GM23248 (cell line): ENCODE measurements around the gene ATP13A1. TPM values are rescaled to one million over a fixed set of nuclear protein-coding genes. Genes with fewer than 3 reads are reported as not detected.

Experiments used
- DNase-seq: peaks from one replicate; pipeline ENCODE4 v3.0.0-alpha.2; 2015
- H2AFZ ChIP-seq: fragments of 200-600 bp; sonication (generic); 2 replicates; pipeline ENCODE4 v1.6.1; 2016; ENCODE audit warnings: antibody characterized with exemption
- H3F3A ChIP-seq: fragments of 200-600 bp; sonication (generic); 2 replicates; pipeline ENCODE4 v1.6.1; 2016; ENCODE audit warnings: mild to moderate bottlenecking, antibody characterized with exemption, mixed run types; ENCODE audit not compliant: insufficient read depth
- H3K27ac ChIP-seq: fragments of 200-600 bp; sonication (generic); 2 replicates; pipeline ENCODE4 v1.5.1; 2016; ENCODE audit warnings: mild to moderate bottlenecking
- H3K27me3 ChIP-seq: fragments of 200-600 bp; sonication (generic); replicated peaks from 2 replicates; pipeline ENCODE4 v1.6.1; 2016; ENCODE audit warnings: mild to moderate bottlenecking; ENCODE audit not compliant: insufficient read depth
- H3K36me3 ChIP-seq: fragments of 200-600 bp; sonication (generic); 2 replicates; pipeline ENCODE4 v1.6.1; 2016; ENCODE audit warnings: low read depth, mild to moderate bottlenecking
- H3K4me1 ChIP-seq: fragments of 200-600 bp; sonication (generic); 2 replicates; pipeline ENCODE4 v1.6.1; 2016; ENCODE audit warnings: mild to moderate bottlenecking; ENCODE audit not compliant: insufficient read depth
- H3K4me2 ChIP-seq: fragments of 200-600 bp; sonication (generic); one replicate; pipeline ENCODE4 v1.6.1; 2016; ENCODE audit warnings: mild to moderate bottlenecking; ENCODE audit not compliant: unreplicated experiment
- H3K4me3 ChIP-seq: fragments of 200-600 bp; sonication (generic); 2 replicates; pipeline ENCODE4 v1.5.1; 2016; ENCODE audit warnings: mild to moderate bottlenecking
- H3K79me2 ChIP-seq: fragments of 200-600 bp; sonication (generic); 2 replicates; pipeline ENCODE4 v1.6.1; 2016; ENCODE audit warnings: mild to moderate bottlenecking; ENCODE audit not compliant: insufficient read depth
- H3K9ac ChIP-seq: fragments of 200-600 bp; sonication (generic); 2 replicates; pipeline ENCODE4 v1.6.1; 2016; ENCODE audit warnings: mild to moderate bottlenecking
- H3K9me2 ChIP-seq: fragments of 200-600 bp; sonication (generic); 2 replicates; pipeline ENCODE4 v1.6.1; 2016; ENCODE audit warnings: mixed run types, mild to moderate bottlenecking, moderate library complexity; ENCODE audit not compliant: insufficient read depth
- H3K9me3 ChIP-seq: fragments of 200-600 bp; sonication (generic); one replicate; pipeline ENCODE4 v1.6.1; 2017; ENCODE audit warnings: low read depth
- H4K20me1 ChIP-seq: fragments of 200-600 bp; sonication (generic); 2 replicates; pipeline ENCODE4 v1.6.0; 2016; ENCODE audit not compliant: insufficient read depth
- EZH2 ChIP-seq: fragments of 200-600 bp; sonication (generic); IDR thresholded peaks from 2 replicates; pipeline ENCODE4 v1.6.1; 2018; ENCODE audit warnings: antibody characterized with exemption, mild to moderate bottlenecking; ENCODE audit not compliant: insufficient read depth, poor library complexity, severe bottlenecking
- EZH2phosphoT487 ChIP-seq: fragments of 200-600 bp; sonication (generic); IDR thresholded peaks from 2 replicates; pipeline ENCODE4 v1.6.1; 2018; ENCODE audit warnings: antibody characterized with exemption, moderate library complexity, mild to moderate bottlenecking, low read depth; ENCODE audit not compliant: insufficient read depth
- WGBS, 2 experiments: methylation state at CpG; one replicate each; pipeline ENCODE4 v1.1.6; 2015 to 2017; ENCODE audit warnings: low lambda C conversion rate in 2 of 2, low coverage in 1 of 2; ENCODE audit errors: missing lambda C conversion rate in 2 of 2; 5-methylcytosine and 5-hydroxymethylcytosine counted together
- in situ Hi-C: fragments of 300-500 bp; cut with MboI; formaldehyde crosslinking; loops from 2 replicates; pipeline ENCODE4 v1.15.0; 2020
- polyA plus RNA-seq: library from polyadenylated mRNA; unstranded; fragments of >200 nt; fragmentation: Nextera tagmentation; extraction: Ambion mirVana; gene quantifications from 2 replicates; pipeline ENCODE4 v1.2.1, GENCODE V29; 2016
- total RNA-seq: library from RNA; depleted of rRNA; stranded (reverse); fragments of >200 nt; shearing (Covaris generic); gene quantifications from 2 replicates; pipeline ENCODE4 v1.2.3, GENCODE V29; 2014

ATP13A1 gene
- total and polyA plus RNA-seq, 2 experiments from 2014 or later = 42.3 to 101 TPM

DNA sequence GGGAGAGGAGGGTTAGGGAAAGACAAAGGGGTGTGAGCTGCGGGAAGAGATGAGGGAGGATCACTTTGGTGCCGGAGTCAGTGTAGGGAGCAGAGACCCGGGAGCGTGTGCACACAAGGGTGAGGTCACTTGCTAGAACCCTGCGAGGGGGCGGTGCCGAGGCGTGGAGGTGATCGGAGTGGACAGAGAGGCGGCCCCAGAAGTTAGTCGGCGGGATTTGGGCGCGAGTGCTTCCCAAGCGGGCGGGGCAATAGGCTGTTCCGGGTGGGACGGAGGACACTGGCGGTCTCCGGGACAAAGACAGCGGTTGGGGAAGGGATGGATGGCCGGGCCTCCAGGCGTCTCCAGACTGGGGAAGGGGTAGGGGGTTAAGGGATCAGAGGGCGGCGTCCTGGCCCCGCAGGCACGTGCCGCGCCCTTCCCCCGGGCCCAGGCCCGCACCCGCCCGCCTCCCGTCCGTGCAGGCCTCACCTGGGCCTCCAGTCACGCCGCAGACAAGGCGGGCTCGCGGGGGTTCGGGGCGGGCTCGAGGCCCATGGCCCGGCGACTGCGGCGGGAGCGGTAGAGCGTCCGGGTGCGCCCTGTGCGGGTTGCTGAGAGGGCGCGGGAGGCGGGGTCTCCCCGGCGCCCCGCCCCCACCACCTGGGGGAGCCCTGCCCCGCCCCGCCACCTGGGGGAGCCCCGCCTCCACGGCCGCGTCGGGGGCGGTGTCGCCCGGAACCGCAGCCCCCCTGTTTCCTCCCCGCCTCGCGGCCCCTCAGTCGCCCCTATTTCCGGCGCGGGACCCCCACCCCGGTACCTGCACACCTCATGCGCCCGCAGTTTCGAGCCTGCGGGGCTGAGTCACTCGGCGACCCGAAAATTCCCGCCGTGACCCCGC is 35.6 kb downstream of the ATP13A1 start, which contains the start of gene LPAR2:
Gene LPAR2 (minus strand): TSS at position 600 of the 880 bp plus-strand sequence. CDS start 945 bp downstream, outside the sequence.
- Histone ChIP-seq H3K27ac (no peak within 1 kb of the TSS), H3F3A (no peaks in the 10 kb centered on the region), H3K4me3 (peak within 1 kb of the TSS; percentile 53), H3K9me3 (no peaks in the 10 kb centered on the region), H4K20me1 (no peaks in the 10 kb centered on the region), H2AFZ (0 out of 2 replicates have a peak within 1 kb of the TSS, but pooled peaks have one; percentile 25), H3K4me2 (peak within 1 kb of the TSS; percentile 45), H3K27me3 (no peaks in the 10 kb centered on the region), H3K9ac (no peak within 1 kb of the TSS), H3K9me2 (no peaks in the 10 kb centered on the region), H3K36me3 (no peaks in the 10 kb centered on the region), H3K79me2 (no peaks in the 10 kb centered on the region), H3K4me1 (no peaks in the 10 kb centered on the region)
- TF ChIP-seq EZH2 (no peak), EZH2phosphoT487 (no peak)
- in situ Hi-C loops = no loop called here
- DNase-seq = peak; percentile 36
- WGBS, 2 experiments = 7 to 9% methylated on average over 28 to 65 of the region's 87 CpGs

DNA sequence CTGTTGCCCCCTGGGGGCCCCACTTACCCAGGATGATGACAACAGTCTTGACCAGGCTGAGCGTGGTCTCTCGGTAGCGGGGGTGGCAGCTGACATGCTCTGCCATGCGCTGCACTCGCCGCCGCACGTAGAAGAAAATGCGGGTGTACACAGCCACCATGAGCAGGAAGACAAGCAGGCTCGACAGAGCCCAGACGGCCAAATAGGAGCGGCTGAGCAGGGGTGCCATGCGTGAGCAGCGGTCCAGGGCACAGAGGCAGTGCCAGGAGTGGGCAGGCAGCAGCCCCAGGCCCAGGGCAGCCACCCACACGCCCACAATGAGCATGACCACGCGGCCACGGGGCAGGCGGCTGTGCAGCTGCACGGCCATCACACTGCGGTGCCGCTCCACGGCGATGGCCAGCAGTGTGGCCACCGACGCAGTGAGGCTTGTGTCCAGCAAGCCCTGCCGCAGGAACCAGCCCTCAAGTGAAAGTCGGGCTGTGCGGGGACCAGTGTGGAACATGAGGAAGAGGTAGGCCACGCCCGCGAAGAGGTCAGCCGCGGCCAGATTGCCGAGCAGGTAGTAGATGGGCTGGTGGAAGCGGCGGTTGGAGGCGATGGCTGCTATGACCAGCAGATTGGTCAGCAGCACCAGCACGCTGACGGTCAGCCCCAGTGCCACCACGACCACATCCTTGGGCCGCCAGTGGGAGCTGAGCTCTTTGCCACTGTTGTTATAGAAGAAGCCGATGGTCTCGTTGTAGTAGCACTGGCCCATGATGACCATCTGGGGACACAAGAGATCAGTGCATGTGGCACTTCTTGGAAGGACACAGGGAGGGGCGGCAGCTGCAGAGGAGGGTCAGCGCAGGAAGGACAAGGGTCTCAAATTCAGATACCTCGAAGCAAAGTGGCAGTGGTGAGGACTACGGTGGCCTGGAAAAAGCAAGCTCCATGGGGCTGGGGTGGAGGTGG is 36.7 kb downstream of the ATP13A1 start:
- no peak overlapping the region for H3K4me3 ChIP-seq
- H3K27ac ChIP-seq = no peak overlapping the region
- H3K9ac ChIP-seq = no peak overlapping the region
- H3K9me2 ChIP-seq = no peaks in the 10 kb centered on the region
- H3F3A ChIP-seq = no peaks in the 10 kb centered on the region
- no peaks in the 10 kb centered on the region for H3K27me3 ChIP-seq
- in situ Hi-C loops = no loop called here
- no peaks in the 10 kb centered on the region for H4K20me1 ChIP-seq
- H3K79me2 ChIP-seq = no peaks in the 10 kb centered on the region
- no peak for DNase-seq
- no peaks in the 10 kb centered on the region for H3K4me1 ChIP-seq
- H3K4me2 ChIP-seq = no peak overlapping the region
- WGBS, 2 experiments = 94 to 95% methylated on average over 44 to 47 of the region's 48 CpGs
- H3K36me3 ChIP-seq = no peaks in the 10 kb centered on the region
- H2AFZ ChIP-seq = no peak overlapping the region
- no peaks in the 10 kb centered on the region for H3K9me3 ChIP-seq
- TF ChIP-seq EZH2phosphoT487 (no peak), EZH2 (no peak)

DNA sequence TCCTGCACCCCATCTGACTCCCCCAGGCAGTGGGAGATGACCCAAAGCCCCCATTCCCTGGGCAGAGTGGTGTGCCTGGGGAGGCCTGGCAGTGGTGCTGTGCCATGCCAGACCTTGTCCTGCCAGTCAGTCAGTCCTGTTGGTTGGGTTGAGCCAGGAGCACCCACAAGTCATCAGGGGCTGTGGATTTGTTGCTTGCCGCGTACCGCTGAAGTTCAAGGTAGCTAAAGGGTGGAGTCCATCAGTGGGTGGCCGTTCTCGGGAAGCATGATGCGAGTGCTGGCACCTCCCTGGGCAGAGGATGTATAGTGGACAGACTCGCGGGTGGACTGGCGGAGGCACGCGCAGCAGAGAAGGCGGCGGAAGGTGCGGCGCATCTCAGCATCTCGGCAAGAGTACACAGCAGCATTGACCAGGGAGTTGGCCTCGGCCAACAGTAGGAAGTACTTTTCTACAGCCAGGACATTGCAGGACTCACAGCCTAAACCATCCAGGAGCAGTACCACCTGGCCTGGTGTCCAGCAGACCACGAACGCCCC is 39.4 kb downstream of the ATP13A1 start:
- H3K27ac ChIP-seq = no peak overlapping the region
- no peaks in the 10 kb centered on the region for H3F3A ChIP-seq
- no peaks in the 10 kb centered on the region for H3K36me3 ChIP-seq
- no peaks in the 10 kb centered on the region for H3K27me3 ChIP-seq
- H4K20me1 ChIP-seq = no peaks in the 10 kb centered on the region
- H3K4me1 ChIP-seq = no peaks in the 10 kb centered on the region
- no peak for DNase-seq
- H3K9me2 ChIP-seq = no peaks in the 10 kb centered on the region
- no peak for TF ChIP-seq EZH2
- no peak for TF ChIP-seq EZH2phosphoT487
- 94 to 95% methylated on average over 19 of the region's 19 CpGs for WGBS, 2 experiments
- no peaks in the 10 kb centered on the region for H3K79me2 ChIP-seq
- in situ Hi-C loops = no loop called here
- no peak overlapping the region for H3K4me3 ChIP-seq
- H3K9ac ChIP-seq = no peak overlapping the region
- no peak overlapping the region for H3K4me2 ChIP-seq
- no peaks in the 10 kb centered on the region for H3K9me3 ChIP-seq
- no peak overlapping the region for H2AFZ ChIP-seq

GRCh38 chr19:19623383-19623782 is 40.1 kb downstream of the ATP13A1 start:
- 76 to 78% methylated on average over 5 of the region's 5 CpGs for WGBS, 2 experiments
- in situ Hi-C loops = no loop called here

More at GRCh38 chr19:19623383-19623782, 40.1 kb downstream of the ATP13A1 start:
- Histone ChIP-seq H3K9me2 (no peaks in the 10 kb centered on the region), H3K4me2 (no peak overlapping the region), H3K9me3 (no peaks in the 10 kb centered on the region), H2AFZ (no peak overlapping the region), H3K79me2 (no peaks in the 10 kb centered on the region), H4K20me1 (no peaks in the 10 kb centered on the region), H3K27ac (no peak overlapping the region), H3K27me3 (no peaks in the 10 kb centered on the region), H3K36me3 (no peaks in the 10 kb centered on the region), H3F3A (no peaks in the 10 kb centered on the region), H3K4me1 (no peaks in the 10 kb centered on the region), H3K9ac (no peak overlapping the region), H3K4me3 (no peak overlapping the region)
- DNase-seq = no peak
- TF ChIP-seq EZH2 (no peak), EZH2phosphoT487 (no peak)
